SK-N-SH (cell line): Measurements from ENCODE around the gene PACSIN3. TPM values are rescaled to one million over a fixed set of nuclear protein-coding genes. Genes with fewer than 3 reads are reported as not detected.

ENCODE experiments used
- CTCF ChIA-PET: fragments of 300-600, 350-600 bp; formaldehyde crosslinking; extraction: SDS; loops from one replicate; lab custom pipeline; 2021; lab: Yijun Ruan, JAX
- POLR2A ChIA-PET: fragments of 350-600 bp; sonication (Branson Sonifier 250); formaldehyde crosslinking; extraction: SDS; loops from one replicate; lab custom pipeline; 2020; ENCODE audit warnings: antibody characterized with exemption, inconsistent platforms; lab: Yijun Ruan, JAX
- DNase-seq: peaks from one replicate; pipeline ENCODE4 v3.0.0; 2012
- H2AFZ ChIP-seq: fragments of 200-600 bp; sonication (generic); 2 replicates; pipeline ENCODE4 v1.8.1; 2016; ENCODE audit warnings: antibody characterized with exemption, mild to moderate bottlenecking, low read depth
- H3F3A ChIP-seq: fragments of 200-600 bp; sonication (generic); replicated peaks from 2 replicates; pipeline ENCODE3; 2016; ENCODE audit warnings: antibody characterized with exemption, mild to moderate bottlenecking; ENCODE audit not compliant: insufficient read depth
- H3K27ac ChIP-seq, 2 experiments: fragments of 200-500 bp in 1 of 2; fragments of 200-600 bp in 1 of 2; sonication (Bioruptor generic) in 1 of 2; sonication (generic), shearing (Covaris generic) in 1 of 2; 2 replicates each; pipeline versions ENCODE4 v1.5.1 to v1.6.1; 2014 to 2016; ENCODE audit warnings: low read depth in 2 of 2, inconsistent platforms in 1 of 2, low read length in 1 of 2, mild to moderate bottlenecking in 1 of 2, mixed read lengths in 1 of 2
- H3K27me3 ChIP-seq: fragments of 200-600 bp; sonication (generic), shearing (Covaris generic); 2 replicates; pipeline ENCODE4 v1.6.1; 2016; ENCODE audit warnings: mixed run types; ENCODE audit not compliant: insufficient read depth
- H3K36me3 ChIP-seq, 2 experiments: fragments of 200-500 bp in 1 of 2; fragments of 200-600 bp in 1 of 2; sonication (Bioruptor generic) in 1 of 2; sonication (generic) in 1 of 2; replicated peaks in 1 of 2; 2 replicates each; pipeline versions ENCODE3 to v1.5.1; 2014 to 2016; ENCODE audit warnings: low read length in 1 of 2, mild to moderate bottlenecking in 1 of 2; ENCODE audit not compliant: insufficient read depth in 2 of 2, control insufficient read depth in 1 of 2
- H3K4me1 ChIP-seq, 2 experiments: fragments of 200-500 bp in 1 of 2; fragments of 200-600 bp in 1 of 2; sonication (Bioruptor generic) in 1 of 2; sonication (generic), shearing (Covaris generic) in 1 of 2; 2 replicates each; pipeline versions ENCODE4 v1.5.1 to v1.6.1; 2014 to 2016; ENCODE audit warnings: low read depth in 1 of 2, low read length in 1 of 2, mixed run types in 1 of 2; ENCODE audit not compliant: insufficient read depth in 2 of 2, control insufficient read depth in 1 of 2
- H3K4me2 ChIP-seq: fragments of 200-600 bp; sonication (generic), shearing (Covaris generic); 2 replicates; pipeline ENCODE4 v1.6.1; 2017; ENCODE audit warnings: mixed run types
- H3K4me3 ChIP-seq, 2 experiments: fragments of 200-500 bp in 1 of 2; fragments of 200-600 bp in 1 of 2; sonication (Bioruptor generic) in 1 of 2; sonication (generic), shearing (Covaris generic) in 1 of 2; 2 replicates each; pipeline versions ENCODE4 v1.5.1 to v1.8.1; 2014 to 2016; ENCODE audit warnings: low read depth in 2 of 2, inconsistent platforms in 1 of 2, low read length in 1 of 2, mild to moderate bottlenecking in 1 of 2, mixed read lengths in 1 of 2, moderate library complexity in 1 of 2
- H3K79me2 ChIP-seq: fragments of 200-600 bp; sonication (generic); 2 replicates; pipeline ENCODE4 v1.8.1; 2017; ENCODE audit warnings: mild to moderate bottlenecking; ENCODE audit not compliant: insufficient read depth
- H3K9ac ChIP-seq: fragments of 200-600 bp; sonication (generic); 2 replicates; pipeline ENCODE4 v1.6.1; 2017; ENCODE audit warnings: mixed run types
- H3K9me2 ChIP-seq: fragments of 200-600 bp; sonication (generic); 2 replicates; pipeline ENCODE4 v1.6.1; 2017; ENCODE audit warnings: mixed run types
- H3K9me3 ChIP-seq: fragments of 200-600 bp; sonication (generic); 2 replicates; pipeline ENCODE4 v1.6.1; 2017; ENCODE audit warnings: mixed run types, mild to moderate bottlenecking, moderate library complexity
- H4K20me1 ChIP-seq: fragments of 200-600 bp; sonication (generic); 2 replicates; pipeline ENCODE4 v1.6.1; 2017; ENCODE audit warnings: mild to moderate bottlenecking, mixed run types; ENCODE audit not compliant: insufficient read depth
- GATA2 ChIP-seq: sonication (generic); formaldehyde crosslinking; IDR thresholded peaks from 2 replicates; pipeline ENCODE4 v1.5.0; 2020; ENCODE audit warnings: mild to moderate bottlenecking, missing genetic modification reagents
- MXI1 ChIP-seq: IDR thresholded peaks from 2 replicates; pipeline ENCODE4 v1.6.1; 2012; ENCODE audit warnings: mild to moderate bottlenecking, low read depth, low read length, improper control_type of control experiment
- NRF1 ChIP-seq: IDR thresholded peaks from 2 replicates; pipeline ENCODE4 v1.6.1; 2012; ENCODE audit warnings: low read depth, mild to moderate bottlenecking, low read length
- POLR2AphosphoS5 ChIP-seq: IDR thresholded peaks from 2 replicates; pipeline ENCODE4 v1.6.1; 2012; ENCODE audit warnings: low read depth, low read length
- RAD21 ChIP-seq: IDR thresholded peaks from 2 replicates; pipeline ENCODE4 v1.6.1; 2012; ENCODE audit warnings: mild to moderate bottlenecking, low read length
- SIN3A ChIP-seq: IDR thresholded peaks from 2 replicates; pipeline ENCODE4 v1.6.1; 2012; ENCODE audit warnings: low read depth, mild to moderate bottlenecking, low read length, moderate library complexity, borderline replicate concordance
- SMC3 ChIP-seq: IDR thresholded peaks from 2 replicates; pipeline ENCODE4 v1.6.1; 2012; ENCODE audit warnings: low read depth, low read length, improper control_type of control experiment
- WGBS: methylation state at CpG from one replicate; pipeline ENCODE4 v1.1.6; 2017; ENCODE audit warnings: low lambda C conversion rate; 5-methylcytosine and 5-hydroxymethylcytosine counted together
- polyA plus RNA-seq, 3 experiments: library from polyadenylated mRNA; depleted of rRNA; stranded (reverse); fragments of >200 nt; gene quantifications; 2 replicates each; pipeline ENCODE4 v1.2.3, GENCODE V29; 2012
- TF ChIP-seq, protein P1 (sequence below): IDR thresholded peaks from 2 replicates; pipeline ENCODE4 v1.4.0; 2012; ENCODE audit warnings: low read depth, borderline replicate concordance
- TF ChIP-seq, protein P2 (sequence below): IDR thresholded peaks from 2 replicates; pipeline ENCODE4 v1.4.0; 2012; ENCODE audit warnings: low read depth
- TF ChIP-seq, protein P3 (sequence below): fragments of 200-600 bp; sonication (generic); IDR thresholded peaks from 2 replicates; pipeline ENCODE4 v1.6.1; 2017; ENCODE audit warnings: antibody characterized with exemption, mild to moderate bottlenecking, moderate library complexity
- TF ChIP-seq, protein P4 (sequence below): IDR thresholded peaks from 2 replicates; pipeline ENCODE4 v1.4.0; 2012; ENCODE audit warnings: low read depth, borderline replicate concordance

Gene PACSIN3
- polyA plus RNA-seq, 1 of the 3 experiments (the other 2 are of a cell fraction), result 31.1 TPM

DNA sequence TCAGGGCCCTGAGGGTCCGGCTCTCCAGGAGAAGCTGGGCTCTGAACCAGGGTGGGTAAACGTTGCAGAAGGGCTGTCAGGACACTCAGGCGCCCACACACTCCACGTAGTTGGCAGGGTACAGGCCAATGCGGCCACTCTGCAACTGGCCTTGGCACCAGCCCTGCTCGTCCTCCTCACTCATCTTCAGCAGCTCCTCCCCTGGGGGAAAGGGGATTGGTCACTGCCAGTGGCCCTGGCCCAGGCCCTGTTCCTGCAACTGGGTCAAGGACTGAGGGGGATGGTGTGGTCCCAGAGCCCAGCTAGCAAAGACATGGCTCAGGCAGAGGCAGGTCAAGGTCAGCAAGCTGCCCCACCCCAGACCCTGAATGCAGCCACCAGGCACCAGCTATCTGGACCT lies 8.4 kb downstream of the PACSIN3 start:
- DNase-seq, result no peak
- H3K9ac ChIP-seq, result peak overlapping the region; percentile 94; the same call in 1 of the 2 replicates
- H3K4me3 ChIP-seq, result no peak overlapping the region; a peak in 1 of 4 replicates
- peak overlapping the region; percentile 94; a peak in 3 of 4 replicates for H3K27ac ChIP-seq
- H3K27me3 ChIP-seq, result no peaks in the 10 kb centered on the region
- TF ChIP-seq, protein P1, sequence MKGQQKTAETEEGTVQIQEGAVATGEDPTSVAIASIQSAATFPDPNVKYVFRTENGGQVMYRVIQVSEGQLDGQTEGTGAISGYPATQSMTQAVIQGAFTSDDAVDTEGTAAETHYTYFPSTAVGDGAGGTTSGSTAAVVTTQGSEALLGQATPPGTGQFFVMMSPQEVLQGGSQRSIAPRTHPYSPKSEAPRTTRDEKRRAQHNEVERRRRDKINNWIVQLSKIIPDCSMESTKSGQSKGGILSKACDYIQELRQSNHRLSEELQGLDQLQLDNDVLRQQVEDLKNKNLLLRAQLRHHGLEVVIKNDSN, result no peak
- no peak for TF ChIP-seq NRF1
- H3K4me1 ChIP-seq, result peaks cover 15 to 18% of the 10 kb centered on the region in 2 experiments
- H2AFZ ChIP-seq, result peak overlapping the region; percentile 99; the same call in 1 of the 2 replicates
- WGBS, result 72% methylated on average over 6 of the region's 6 CpGs
- H4K20me1 ChIP-seq, result no peaks in the 10 kb centered on the region
- no peaks in the 10 kb centered on the region for H3K9me2 ChIP-seq
- peak overlapping the region; percentile 99 for H3K4me2 ChIP-seq
- POLR2A ChIA-PET, result interaction anchor here (1.3 to 3.3 kb wide), 3 partner anchors 10 to 71 kb away, joined by 3 to 16 read pairs (median 5); partner anchors contain the start of gene ACP2
- H3K36me3 ChIP-seq, result peaks cover 6 to 18% of the 10 kb centered on the region in 2 experiments
- CTCF ChIA-PET, result interaction anchor here (0.6 to 4.2 kb wide), 26 partner anchors 8 to 286 kb away, joined by 3 to 78 read pairs (median 4); partner anchors contain the start of genes ACP2, DDB2, MYBPC3 and NR1H3
- H3K9me3 ChIP-seq, result no peaks in the 10 kb centered on the region
- peaks cover 38% of the 10 kb centered on the region for H3K79me2 ChIP-seq
- H3F3A ChIP-seq, result peaks cover 12% of the 10 kb centered on the region

DNA sequence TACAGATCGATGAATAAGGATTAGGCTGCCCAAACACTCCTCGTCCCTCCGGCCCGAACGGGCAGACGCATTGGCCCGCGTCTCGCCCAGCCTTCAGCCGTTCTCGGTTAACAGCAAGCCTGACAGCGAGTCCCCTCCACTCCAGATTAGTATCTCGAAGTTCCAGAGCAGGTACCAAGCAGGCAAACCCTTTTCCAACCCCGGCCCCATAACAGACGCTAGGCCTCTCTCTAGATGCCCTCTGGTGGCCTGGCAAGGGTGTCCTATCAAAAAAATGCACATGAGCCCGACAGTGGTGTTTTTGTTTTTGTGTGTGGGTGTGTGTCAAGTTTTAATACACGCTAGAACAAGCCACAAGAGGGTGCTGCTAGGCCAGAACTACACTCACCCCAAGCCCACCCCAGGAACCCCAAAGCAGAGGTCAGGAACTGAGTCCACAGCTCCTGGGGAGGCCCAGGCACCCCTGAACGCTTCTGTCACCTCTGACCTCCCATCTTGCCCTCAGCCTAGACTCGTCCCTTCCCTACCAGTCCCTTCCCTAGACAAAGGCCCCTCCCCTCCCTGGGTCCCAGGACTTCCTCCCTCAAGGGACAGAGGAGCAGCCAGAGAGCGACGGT lies 8.9 kb downstream of the PACSIN3 start:
- H3K4me1 ChIP-seq, result peaks cover 15 to 18% of the 10 kb centered on the region in 2 experiments
- peak overlapping the region; percentile 99 for H2AFZ ChIP-seq
- no peaks in the 10 kb centered on the region for H3K9me3 ChIP-seq
- H3K36me3 ChIP-seq, result peaks cover 6 to 22% of the 10 kb centered on the region in 2 experiments
- H3K9ac ChIP-seq, result peak overlapping the region; percentile 94
- peaks cover 44% of the 10 kb centered on the region for H3K79me2 ChIP-seq
- CTCF ChIA-PET, result interaction anchor here (0.5 to 4.2 kb wide), 31 partner anchors 8 to 286 kb away, joined by 3 to 78 read pairs (median 4); partner anchors contain the start of genes ACP2, DDB2, MYBPC3 and NR1H3
- H3K27me3 ChIP-seq, result no peaks in the 10 kb centered on the region
- H3K4me3 ChIP-seq, result peak overlapping the region; percentile 88 to 99
- H3F3A ChIP-seq, result peaks cover 12% of the 10 kb centered on the region
- TF ChIP-seq, protein P2, sequence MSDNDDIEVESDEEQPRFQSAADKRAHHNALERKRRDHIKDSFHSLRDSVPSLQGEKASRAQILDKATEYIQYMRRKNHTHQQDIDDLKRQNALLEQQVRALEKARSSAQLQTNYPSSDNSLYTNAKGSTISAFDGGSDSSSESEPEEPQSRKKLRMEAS, result peak; percentile 52
- TF ChIP-seq, protein P3, sequence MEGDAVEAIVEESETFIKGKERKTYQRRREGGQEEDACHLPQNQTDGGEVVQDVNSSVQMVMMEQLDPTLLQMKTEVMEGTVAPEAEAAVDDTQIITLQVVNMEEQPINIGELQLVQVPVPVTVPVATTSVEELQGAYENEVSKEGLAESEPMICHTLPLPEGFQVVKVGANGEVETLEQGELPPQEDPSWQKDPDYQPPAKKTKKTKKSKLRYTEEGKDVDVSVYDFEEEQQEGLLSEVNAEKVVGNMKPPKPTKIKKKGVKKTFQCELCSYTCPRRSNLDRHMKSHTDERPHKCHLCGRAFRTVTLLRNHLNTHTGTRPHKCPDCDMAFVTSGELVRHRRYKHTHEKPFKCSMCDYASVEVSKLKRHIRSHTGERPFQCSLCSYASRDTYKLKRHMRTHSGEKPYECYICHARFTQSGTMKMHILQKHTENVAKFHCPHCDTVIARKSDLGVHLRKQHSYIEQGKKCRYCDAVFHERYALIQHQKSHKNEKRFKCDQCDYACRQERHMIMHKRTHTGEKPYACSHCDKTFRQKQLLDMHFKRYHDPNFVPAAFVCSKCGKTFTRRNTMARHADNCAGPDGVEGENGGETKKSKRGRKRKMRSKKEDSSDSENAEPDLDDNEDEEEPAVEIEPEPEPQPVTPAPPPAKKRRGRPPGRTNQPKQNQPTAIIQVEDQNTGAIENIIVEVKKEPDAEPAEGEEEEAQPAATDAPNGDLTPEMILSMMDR, result peak; percentile 77
- TF ChIP-seq SMC3 (peak; percentile 58), POLR2AphosphoS5 (0 out of 2 replicates have a peak, but pooled peaks have one; percentile 8), SIN3A (no peak), GATA2 (CRISPR knock-in tag) (peak; percentile 44), MXI1 (peak; percentile 65), RAD21 (peak; percentile 74)
- TF ChIP-seq, protein P4, sequence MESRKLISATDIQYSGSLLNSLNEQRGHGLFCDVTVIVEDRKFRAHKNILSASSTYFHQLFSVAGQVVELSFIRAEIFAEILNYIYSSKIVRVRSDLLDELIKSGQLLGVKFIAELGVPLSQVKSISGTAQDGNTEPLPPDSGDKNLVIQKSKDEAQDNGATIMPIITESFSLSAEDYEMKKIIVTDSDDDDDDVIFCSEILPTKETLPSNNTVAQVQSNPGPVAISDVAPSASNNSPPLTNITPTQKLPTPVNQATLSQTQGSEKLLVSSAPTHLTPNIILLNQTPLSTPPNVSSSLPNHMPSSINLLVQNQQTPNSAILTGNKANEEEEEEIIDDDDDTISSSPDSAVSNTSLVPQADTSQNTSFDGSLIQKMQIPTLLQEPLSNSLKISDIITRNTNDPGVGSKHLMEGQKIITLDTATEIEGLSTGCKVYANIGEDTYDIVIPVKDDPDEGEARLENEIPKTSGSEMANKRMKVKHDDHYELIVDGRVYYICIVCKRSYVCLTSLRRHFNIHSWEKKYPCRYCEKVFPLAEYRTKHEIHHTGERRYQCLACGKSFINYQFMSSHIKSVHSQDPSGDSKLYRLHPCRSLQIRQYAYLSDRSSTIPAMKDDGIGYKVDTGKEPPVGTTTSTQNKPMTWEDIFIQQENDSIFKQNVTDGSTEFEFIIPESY, result no peak
- TF ChIP-seq, all 33 proteins: peak for 7
- Histone ChIP-seq H3K27ac (peak overlapping the region; percentile 94), H4K20me1 (no peaks in the 10 kb centered on the region), H3K9me2 (no peaks in the 10 kb centered on the region), H3K4me2 (peak overlapping the region; percentile 99)
- 13% methylated on average over 16 of the region's 21 CpGs for WGBS
- DNase-seq, result peak; percentile 80
- POLR2A ChIA-PET, result interaction anchor here (1.3 to 3.3 kb wide), 3 partner anchors 10 to 72 kb away, joined by 3 to 16 read pairs (median 5); partner anchors contain the start of gene ACP2
